NOMO-1 treated with dmso at 0.1 percent for 144 hours (cell line): ENCODE measurements around the gene TSPAN4.

Experiments
- DNase-seq: peaks from one replicate; lab custom pipeline; 2025; ENCODE audit not compliant: unreplicated experiment; lab: John Stamatoyannopoulos, UW

Gene TSPAN4

DNA sequence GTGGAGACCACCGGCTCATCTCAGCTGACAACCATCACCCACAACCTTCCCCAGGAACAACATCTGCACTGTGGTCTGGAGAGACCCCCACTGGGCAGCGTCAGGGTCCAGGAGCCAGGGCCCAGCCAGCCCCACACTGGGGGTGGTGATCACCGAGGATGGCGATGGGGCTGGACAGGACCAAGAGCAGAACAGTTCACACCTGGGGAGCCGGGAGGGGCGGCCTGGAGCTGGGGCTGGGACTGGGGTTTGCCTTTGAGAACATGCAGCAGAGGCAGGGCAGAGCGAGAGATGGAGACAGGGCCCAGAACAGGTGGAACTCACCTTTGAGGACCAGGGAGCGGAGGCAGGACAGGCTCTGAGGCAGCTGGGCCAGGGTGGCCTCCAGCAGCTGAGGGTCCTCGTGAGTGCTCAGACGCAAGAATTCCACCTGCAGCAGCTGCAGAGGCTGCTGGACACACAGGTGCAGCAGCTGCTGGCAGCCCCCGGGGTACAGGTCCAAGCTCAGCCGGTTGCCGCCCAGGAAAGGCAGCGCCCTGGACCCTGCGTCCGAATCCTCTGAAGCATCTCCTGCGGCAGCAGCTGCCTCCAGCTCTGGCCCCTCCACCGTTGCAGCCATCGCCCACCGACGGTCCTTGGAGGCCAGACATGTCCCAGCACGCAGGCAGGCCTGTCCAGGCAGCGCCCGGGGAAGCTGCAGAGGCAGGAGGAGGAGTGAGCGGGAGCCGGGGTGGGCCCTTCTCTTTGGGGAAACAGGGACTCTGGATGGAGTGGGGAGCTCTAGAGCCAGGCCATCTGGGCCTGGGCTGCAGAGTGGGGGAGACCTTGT, 38.7 kb upstream of the TSPAN4 start:
- no peak for DNase-seq

DNA sequence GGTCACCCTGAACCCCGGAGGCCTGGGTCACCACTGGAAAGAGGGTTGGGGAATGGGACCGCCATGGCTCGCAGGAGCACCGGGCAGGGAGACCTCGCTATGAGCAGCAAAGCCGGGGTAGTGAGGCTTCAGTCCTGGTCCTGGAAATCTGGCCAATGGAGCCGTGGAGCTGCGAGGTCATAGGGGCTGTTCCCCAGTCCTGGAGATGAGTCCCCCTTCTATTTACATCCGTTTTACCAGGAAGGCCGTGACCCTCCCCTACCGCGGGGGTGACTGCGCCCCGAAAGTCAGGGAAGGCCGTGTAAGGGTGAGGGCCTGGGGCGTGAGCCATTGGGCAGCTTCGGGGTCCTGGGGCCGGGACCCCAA, 38.1 kb upstream of the TSPAN4 start:
- no peak for DNase-seq

DNA sequence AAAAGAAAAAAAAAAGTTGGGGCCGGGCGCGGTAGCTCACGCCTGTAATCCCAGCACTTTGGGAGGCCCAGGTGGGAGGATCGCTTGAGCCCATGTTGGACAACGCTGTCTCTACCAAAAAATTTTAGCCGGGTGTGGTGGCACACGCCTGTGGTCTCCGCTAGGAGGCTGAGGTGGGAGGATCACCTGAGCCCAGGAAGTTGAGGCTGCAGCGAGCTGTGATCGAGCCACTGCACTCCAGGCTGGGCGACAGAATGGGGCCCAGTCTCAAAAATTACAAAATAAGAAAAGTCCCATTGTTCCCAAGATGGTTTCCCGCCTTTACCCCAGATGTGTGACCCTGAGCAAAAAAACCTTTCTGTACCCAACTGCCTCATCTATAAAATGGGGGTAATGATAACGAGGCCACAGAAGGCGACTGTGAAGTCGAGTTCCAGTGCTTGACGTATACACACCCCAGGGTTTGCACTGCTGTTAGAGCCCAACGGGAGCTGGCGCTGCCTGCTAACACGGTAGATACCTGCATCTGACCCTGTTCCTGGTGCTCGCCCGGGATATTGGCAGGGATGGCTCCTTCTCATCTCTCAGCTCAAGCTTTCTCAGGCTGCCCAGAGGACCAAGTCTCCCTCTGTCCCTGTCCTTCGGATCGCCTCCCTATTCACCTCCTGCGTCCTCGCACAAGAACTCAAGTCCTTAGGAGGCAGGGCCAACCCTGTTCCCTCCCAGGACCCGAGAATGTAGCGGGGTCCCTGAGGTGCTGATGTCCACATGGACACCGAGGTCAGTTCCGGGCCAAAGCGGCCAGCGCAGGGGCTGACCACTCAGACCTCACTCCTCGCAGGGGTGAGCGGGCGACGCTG, 34.0 kb upstream of the TSPAN4 start:
- DNase-seq, result no peak

DNA sequence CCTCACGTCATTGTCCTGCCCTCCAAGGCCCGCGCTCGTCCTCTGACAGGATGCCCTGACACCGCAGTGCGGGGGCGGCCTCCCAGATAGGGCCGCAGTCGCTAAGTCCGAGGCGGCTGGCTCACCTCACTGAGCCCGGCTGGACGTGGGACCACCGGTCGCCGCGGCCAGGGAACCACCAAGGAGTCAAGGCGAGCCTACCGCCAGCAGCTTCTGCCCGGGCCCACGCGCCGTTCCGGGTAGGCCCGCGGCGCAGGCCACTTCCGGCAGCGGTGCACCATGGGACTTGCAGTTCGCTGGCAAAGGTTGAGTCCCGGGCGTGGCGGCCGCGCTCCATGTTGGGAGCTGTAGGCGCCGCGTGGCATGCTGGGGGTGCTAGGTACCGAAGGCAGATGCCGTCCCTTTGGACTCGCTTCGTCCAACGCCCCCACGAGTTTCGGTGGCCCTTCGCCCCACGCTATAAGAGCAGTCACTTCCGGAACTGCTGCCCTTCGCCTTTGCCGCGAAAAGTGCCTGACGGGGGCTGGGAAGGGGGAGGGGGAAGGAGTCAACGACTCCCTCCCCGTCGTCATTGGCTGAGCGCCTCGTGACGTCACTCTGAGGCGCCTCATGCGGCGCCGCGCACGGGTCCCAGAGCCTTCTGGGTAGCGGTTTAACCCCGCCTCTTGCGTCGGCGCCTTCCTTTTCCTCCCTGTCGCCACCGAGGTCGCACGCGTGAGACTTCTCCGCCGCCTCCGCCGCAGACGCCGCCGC, 33.2 kb upstream of the TSPAN4 start, which contains the start of gene RPLP2:
Gene RPLP2, plus strand, starts transcription at position 681 of the 753 bp plus-strand sequence. CDS start 268 bp downstream, outside the sequence.
- DNase-seq, result peak; percentile 89

DNA sequence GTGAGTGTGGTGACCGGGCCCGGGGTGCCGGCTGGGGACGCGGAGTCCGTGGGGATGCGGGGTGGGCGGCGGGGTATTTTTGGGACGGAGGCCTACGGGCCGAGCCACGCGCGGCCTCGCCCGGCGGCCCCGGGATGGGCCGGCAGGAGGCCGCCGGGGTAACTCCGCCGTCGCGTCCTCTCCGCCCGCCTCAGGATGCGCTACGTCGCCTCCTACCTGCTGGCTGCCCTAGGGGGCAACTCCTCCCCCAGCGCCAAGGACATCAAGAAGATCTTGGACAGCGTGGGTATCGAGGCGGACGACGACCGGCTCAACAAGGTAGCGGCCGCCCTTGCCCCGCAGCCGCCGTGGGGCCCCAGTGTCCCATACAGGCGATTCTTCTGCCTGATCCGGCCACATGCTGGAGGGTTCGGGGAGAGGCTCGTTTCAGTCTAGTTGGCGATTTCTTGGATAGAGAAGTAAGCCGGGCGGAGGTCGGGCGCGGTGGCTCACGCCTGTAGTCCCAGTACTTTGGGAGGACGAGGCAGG, 32.5 kb upstream of the TSPAN4 start:
- no peak for DNase-seq

DNA sequence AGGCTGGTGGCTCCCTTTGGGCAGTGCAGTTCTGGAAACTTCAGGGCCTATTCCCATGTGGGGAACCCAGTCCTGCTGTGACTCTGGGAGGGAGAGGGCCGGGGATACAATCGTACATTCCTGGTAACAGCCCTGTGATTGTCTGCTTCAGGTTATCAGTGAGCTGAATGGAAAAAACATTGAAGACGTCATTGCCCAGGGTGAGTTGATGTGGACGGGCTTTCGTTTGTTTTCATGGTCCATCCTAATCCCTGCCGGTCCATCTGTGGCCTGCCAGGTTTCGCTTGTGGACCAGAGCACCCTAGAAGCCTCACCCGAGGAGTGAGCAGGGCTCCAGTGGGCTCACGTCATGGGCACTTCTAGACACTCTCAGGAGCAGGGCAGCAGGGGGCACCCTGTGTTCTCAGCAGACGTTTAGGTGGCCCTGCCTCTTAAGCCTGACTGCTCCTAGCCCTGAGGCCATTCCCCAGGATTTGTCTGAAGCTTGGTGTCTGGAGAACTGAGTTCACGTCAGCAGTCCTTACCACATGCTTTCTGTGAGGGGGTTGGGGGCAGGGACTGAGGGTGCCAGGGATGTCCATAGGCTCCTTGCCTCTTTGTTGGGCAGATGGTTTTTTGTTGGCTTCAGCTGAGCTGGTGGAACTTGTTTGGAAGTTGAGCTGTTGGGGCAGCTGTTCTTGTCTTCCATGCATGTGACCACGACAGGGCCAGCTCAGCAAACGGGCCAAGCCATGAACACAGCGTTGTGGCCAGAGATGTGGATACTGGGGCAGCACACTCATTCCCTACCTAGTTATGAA, 31.0 kb upstream of the TSPAN4 start:
- DNase-seq, result no peak

DNA sequence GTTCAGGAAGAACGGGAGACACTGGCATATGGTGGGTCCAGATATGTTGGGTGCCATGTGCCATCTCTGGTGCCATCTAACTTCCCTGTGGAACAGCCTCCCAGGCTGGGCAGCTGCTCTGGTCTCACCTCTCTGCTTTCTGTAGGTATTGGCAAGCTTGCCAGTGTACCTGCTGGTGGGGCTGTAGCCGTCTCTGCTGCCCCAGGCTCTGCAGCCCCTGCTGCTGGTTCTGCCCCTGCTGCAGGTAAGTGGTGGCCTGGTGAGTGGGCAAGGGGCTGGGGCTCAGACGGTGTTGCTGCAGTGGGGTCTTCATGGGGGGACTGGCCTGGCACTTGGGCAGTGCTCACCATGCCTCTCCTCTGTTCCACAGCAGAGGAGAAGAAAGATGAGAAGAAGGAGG, 30.3 kb upstream of the TSPAN4 start:
- no peak for DNase-seq

DNA sequence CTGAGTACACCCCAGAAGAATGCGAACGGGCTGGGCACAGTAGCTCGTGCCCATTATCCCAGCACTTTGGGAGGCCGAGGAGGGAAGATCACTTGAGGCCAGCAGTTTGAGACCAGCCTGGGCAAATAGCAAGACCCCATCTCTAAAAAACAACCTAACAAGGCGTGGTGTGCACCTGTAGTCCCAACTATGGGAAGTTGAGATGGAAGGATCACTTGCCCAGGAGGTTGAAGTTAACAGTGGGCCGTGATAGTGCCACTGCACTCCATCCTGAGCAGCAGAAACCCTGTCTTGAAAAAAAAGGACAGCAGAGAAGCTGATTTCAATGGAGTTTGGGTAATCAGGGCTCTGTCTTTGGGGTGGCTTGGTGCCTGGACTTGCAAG, 29.6 kb upstream of the TSPAN4 start:
- no peak for DNase-seq

DNA sequence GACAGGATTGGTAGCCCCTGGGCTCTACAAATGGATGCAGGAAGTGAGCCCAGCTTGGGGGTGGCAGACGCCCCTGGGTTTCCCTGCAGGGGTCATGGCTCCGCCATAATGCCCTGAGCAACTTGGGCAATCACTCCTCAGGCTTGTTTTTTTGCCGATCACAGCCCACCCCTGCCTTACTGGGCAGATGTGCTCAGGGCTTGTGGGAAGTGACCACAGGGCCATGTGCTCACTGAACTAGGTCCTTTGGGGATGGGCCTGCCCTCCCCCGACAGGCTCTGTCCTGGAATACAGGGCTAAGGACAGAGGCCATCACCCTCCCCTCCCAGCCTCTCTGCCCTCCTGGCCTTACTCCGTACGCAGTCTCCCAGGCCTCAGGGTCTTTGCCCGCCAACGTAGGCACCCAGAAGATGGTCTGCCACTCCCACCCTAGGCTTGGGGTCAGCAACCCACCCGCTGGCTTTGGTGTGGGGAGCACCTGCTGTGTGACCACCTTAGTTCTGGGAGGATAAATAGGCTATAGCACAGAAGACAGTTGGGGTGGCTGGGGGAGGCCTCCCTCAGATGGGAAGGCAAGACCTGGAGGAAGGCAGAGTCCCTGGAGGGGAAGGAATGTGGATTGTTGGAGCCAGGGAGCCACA, 29.1 kb upstream of the TSPAN4 start:
- no peak for DNase-seq

DNA sequence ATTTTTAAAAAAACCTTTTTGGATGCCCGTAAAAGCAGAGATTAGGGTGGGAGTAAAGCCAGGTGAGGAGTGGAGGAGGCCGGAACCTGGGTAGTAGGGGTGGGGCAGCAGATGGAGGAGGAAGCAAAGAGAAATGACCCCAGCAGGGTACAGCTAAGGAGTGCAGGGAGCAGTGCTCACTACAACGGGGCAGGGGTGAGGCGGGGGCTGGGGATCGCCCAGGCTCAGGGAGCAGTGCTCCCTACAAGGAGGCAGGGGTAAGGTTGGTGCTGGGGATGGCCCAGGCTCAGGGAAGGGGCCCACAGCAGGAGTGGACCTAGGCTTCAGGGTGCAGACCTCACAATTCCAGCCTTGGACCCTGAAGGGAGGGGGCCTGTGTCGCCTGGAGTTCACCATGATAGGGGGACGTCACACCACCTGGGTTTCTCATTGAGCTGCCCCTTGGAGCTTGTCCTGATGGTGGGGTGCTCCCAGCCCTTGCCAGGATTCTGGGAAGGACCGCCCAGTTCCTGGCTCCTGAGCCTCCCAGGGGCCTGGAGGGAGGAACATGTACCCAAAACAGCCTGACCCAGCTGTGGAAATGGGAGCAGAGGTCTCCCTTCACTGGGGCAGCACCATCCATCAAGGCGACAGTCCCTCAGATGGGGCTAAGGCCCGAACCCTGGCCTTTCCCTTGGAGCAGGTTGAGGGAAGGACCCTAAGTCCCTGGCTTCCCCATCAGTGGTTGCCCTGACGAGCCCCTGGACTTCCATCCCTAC, 26.8 kb upstream of the TSPAN4 start:
- no peak for DNase-seq

DNA sequence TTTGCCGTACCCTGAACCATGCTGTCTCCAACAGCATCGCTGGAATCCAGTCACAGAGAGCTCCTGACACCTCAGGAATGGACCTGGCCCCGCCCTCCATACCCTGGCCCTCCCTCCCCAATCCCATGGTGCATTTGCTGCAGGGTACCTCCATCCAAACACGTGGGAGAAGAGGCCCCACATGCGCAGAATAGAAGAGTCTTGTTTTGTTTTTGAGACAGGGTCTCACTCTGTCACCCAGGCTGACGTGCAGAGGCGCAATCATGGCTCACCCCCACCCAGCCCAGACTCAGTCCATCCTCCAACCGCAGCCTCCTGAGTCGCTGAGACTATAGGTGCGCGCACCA, 26.2 kb upstream of the TSPAN4 start:
- DNase-seq, result no peak

DNA sequence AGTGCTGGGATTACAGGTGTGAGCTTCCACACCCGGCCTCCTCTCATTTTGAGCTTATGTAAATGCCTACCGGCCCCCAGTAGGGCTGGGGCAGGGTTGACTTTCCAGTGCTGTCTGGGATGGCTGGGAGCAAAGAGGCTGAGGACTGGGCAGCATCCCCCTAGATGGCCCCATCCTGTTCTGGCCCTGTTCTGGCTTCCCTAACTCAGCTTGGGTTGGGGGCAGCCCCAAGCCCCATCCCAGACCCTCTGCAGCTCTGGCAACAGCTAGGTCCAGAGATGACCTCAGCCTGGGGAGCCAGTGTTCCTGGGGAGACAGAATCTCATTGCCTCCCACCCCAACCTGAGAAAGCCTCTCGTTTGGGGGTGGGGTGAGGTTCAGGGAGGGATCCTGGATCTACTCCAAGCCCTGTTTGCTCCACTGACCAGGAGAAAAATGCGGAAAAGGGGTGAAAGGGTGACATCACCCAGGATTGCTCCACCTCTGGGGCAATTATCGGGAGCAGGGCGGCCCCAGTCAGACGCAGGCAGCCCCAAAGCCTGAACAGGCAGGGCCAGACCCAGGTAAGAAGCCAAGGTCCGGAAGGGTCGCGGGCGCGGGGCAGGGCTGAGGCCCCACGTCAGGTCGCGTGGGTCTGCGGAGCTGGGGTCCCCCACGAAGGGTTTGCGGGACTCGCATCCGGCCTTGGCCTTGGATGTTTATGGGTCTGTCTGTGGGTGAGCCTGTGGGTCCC, 24.1 kb upstream of the TSPAN4 start, which contains the start of gene PNPLA2:
Gene PNPLA2, plus strand, starts transcription at position 519 of the 733 bp plus-strand sequence. CDS start 805 bp downstream, outside the sequence.
- DNase-seq, result no peak

DNA sequence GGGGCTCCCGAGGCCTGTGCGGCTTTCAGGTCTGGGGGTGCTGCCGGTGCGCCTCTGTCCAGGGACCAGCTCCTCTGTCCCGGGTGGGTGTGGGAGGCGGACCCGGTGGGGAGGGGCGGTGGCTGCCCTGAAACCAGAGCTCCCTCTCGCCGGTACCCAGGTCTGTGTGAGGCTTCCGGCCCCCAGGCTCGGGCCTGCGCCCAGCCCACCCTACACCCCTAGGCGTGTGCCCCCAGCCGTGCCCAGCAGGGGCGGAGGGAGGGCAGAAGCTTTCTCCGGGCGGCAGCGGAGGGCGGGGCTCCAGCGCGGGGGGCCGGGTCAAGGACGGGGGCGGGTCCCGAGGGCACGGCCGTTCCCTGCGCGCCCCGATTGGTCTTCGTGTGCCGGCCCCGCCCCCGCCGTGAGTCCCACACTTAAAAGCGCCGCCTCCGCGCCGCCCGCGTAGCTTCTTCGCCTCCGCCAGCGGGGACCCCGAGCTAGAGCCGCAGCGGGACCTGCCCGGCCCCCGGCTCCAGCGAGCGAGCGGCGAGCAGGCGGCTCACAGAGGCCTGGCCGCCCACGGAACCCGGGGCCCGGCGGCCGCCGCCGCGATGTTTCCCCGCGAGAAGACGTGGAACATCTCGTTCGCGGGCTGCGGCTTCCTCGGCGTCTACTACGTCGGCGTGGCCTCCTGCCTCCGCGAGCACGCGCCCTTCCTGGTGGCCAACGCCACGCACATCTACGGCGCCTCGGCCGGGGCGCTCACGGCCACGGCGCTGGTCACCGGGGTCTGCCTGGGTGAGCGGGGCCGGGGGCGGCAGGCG, 23.3 kb upstream of the TSPAN4 start:
- DNase-seq, result peak; percentile 88

DNA sequence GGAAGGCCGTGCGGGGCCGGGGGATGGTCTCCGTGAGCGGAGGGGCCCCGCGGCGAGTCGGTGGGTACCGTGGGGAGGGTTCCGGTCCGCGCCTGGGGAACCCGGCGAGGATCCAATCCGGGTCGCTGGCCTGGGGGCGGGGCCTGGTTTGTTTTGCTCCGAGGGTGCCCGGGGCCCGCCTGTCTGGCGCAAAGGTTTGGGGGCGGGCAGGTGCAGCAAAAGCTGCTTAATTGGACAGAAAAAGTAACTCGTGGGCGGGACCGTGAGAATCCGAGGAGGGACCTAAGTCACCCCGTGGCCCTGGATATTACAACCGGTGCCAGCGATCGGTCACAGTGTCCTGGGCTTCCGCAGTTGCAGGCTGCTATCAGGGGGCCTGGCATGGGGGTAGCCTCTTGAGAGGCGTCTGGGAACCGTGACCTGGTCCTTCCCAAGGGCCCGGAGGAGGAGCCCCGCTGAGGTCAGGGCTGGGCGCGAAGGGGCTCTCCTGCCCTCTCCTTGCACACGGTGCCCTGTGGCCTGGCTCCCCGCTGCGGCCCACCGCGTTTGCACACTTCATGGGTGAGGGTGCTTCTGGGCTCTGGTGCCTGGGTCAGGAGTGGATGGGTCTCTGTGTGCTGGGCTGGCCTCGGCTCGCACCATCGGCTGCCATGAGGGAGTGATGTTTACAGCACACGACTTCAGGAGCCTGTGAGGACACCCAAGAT, 22.6 kb upstream of the TSPAN4 start:
- DNase-seq, result peak; percentile 82

DNA sequence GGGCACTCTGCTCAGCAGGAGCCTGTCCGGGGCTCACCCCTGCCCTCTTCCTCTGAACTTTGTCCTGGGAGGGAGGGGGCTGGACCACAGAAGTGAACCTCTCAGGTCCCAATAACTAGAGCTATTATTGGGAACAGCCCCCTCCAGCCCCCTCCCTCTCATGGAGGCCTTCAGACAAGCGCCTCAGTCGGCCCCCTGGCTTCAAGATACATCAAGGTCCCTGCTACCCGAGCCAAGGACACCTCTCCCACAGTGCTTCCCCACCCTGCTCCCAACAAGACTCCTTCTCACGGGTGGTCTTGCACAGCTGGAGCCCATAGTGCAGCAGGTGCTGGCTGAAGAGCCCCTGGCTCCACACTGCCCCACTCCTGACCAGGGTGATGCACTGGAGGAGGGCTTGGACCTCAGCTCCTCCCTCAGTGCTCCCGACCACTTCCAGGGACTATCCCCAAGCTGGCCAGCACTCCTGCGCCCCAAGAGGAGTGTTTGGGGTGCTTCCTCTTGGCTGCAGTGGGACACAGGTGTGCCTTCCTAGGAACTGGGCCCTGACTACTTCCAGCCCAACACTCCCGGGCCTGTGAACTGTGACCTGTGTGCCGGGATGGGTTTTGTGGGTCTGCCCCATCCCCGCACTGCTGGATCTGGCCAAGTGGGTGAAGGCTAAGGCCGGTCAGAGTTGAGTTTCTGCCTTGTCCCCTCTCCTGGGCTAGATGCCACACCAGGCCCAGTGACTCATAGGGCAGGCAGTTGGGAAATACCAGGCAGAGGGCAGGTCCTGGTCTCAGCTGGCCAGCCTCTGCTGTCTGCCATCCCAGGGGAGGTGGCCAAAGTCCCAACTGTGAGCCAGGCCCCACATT, 21.8 kb upstream of the TSPAN4 start:
- DNase-seq, result no peak
